Daoy (cell line): ENCODE results near the gene NCLN. TPM values are rescaled to one million over a fixed set of nuclear protein-coding genes. Genes with fewer than 3 reads are reported as not detected.
"Not testable (repeated sequence)": the region's sequence is repeated elsewhere in the genome, so short reads cannot be mapped to it uniquely, and the experiment has no call there.

Experiments
- DNase-seq: peaks from one replicate; pipeline ENCODE4 v3.0.0-alpha.2; 2015; ENCODE audit warnings: low read depth
- total RNA-seq: library from RNA; depleted of rRNA; stranded (reverse); fragments of >200 nt; shearing (Covaris generic); gene quantifications from 2 replicates; pipeline ENCODE4 v1.2.3, GENCODE V29; 2014

Gene NCLN
- total RNA-seq, 1 experiment from 2014 or later: 85.1 TPM

- DNase-seq: peak; percentile 99
Measured at GRCh38 chr19:3154957-3155736, 30.6 kb upstream of the NCLN start.

- no peak for DNase-seq
Measured at GRCh38 chr19:3157096-3157845, 28.5 kb upstream of the NCLN start.

- DNase-seq: no peak
Measured at GRCh38 chr19:3159565-3159964, 26.2 kb upstream of the NCLN start.

GRCh38 chr19:3160219-3160618 is 25.5 kb upstream of the NCLN start:
- DNase-seq: no peak

GRCh38 chr19:3161453-3161852 is 24.3 kb upstream of the NCLN start:
- peak; percentile 55 for DNase-seq

- peak; percentile 42 for DNase-seq
Measured at GRCh38 chr19:3162418-3163229, 23.1 kb upstream of the NCLN start.

GRCh38 chr19:3163230-3163886 is 22.4 kb upstream of the NCLN start:
- DNase-seq: peak; percentile 77

GRCh38 chr19:3163943-3164342 is 21.8 kb upstream of the NCLN start:
- DNase-seq: no peak

- DNase-seq: no peak
Measured at GRCh38 chr19:3167533-3168272, 18.0 kb upstream of the NCLN start.

- DNase-seq: no peak
Measured at GRCh38 chr19:3171894-3172672, 13.6 kb upstream of the NCLN start.

- DNase-seq: not testable (repeated sequence)
Measured at GRCh38 chr19:3172673-3173000, 13.1 kb upstream of the NCLN start.

- DNase-seq: peak; percentile 74
Measured at GRCh38 chr19:3175781-3176714, 9.7 kb upstream of the NCLN start.

- peak; percentile 92 for DNase-seq
Measured at GRCh38 chr19:3176715-3177501, 8.8 kb upstream of the NCLN start.

- DNase-seq: no peak
Measured at GRCh38 chr19:3178377-3178972, 7.3 kb upstream of the NCLN start, which contains the start of gene S1PR4. TSS of gene S1PR4 (plus strand) at chr19:3178769. CDS start at chr19:3178793, 24 bp downstream.

- no peak for DNase-seq
Measured at GRCh38 chr19:3178973-3179738, 6.6 kb upstream of the NCLN start.

GRCh38 chr19:3179739-3180293 is 5.9 kb upstream of the NCLN start:
- no peak for DNase-seq
